GM15510 (cell line): ENCODE measurements around the gene GRIK4.

Experiments
- POLR2A ChIP-seq: IDR thresholded peaks from 3 replicates; pipeline ENCODE4 v1.6.1; 2011; ENCODE audit warnings: borderline replicate concordance; ENCODE audit not compliant: insufficient read length; ENCODE audit errors: extremely low read depth

GRIK4 gene

GRCh38 chr11:120547811-120548681, 36.5 kb downstream of the GRIK4 start:
- no peak for TF ChIP-seq POLR2A

- TF ChIP-seq POLR2A = no peak
These were observed 37.2 kb downstream of the GRIK4 start for GRCh38 chr11:120548682-120549209.

GRCh38 chr11:120549346-120549745, 37.8 kb downstream of the GRIK4 start:
- no peak for TF ChIP-seq POLR2A

- no peak for TF ChIP-seq POLR2A
These were observed 38.5 kb downstream of the GRIK4 start for GRCh38 chr11:120550007-120550406.

GRCh38 chr11:120551191-120551590, 39.6 kb downstream of the GRIK4 start:
- no peak for TF ChIP-seq POLR2A

- no peak for TF ChIP-seq POLR2A
These were observed 43.4 kb downstream of the GRIK4 start for GRCh38 chr11:120554766-120555432.

- no peak for TF ChIP-seq POLR2A
These were observed 43.9 kb downstream of the GRIK4 start for GRCh38 chr11:120555433-120555773.

GRCh38 chr11:120556797-120557196, 45.2 kb downstream of the GRIK4 start:
- no peak for TF ChIP-seq POLR2A

GRCh38 chr11:120558744-120559431, 47.3 kb downstream of the GRIK4 start:
- no peak for TF ChIP-seq POLR2A

- no peak for TF ChIP-seq POLR2A
These were observed 49.7 kb downstream of the GRIK4 start for GRCh38 chr11:120561286-120561685.

GRCh38 chr11:120562806-120563425, 51.4 kb downstream of the GRIK4 start:
- TF ChIP-seq POLR2A = no peak

- no peak for TF ChIP-seq POLR2A
These were observed 52.4 kb downstream of the GRIK4 start for GRCh38 chr11:120563703-120564572.

GRCh38 chr11:120564573-120565311, 53.2 kb downstream of the GRIK4 start:
- TF ChIP-seq POLR2A = peak; percentile 23
